Chondrocyte (in vitro differentiated cells): ENCODE results near the gene SPAST. TPM values are rescaled to one million over a fixed set of nuclear protein-coding genes. Genes with fewer than 3 reads are reported as not detected.
"Not testable (repeated sequence)": the region's sequence is repeated elsewhere in the genome, so short reads cannot be mapped to it uniquely, and the experiment has no call there.

Experiments used
- DNase-seq: peaks from one replicate; pipeline ENCODE4 v3.0.0; 2021; ENCODE audit warnings: mixed read lengths, low spot score
- H3K27ac Mint-ChIP-seq: one replicate; pipeline ENCODE4 v1.8.0; 2021; ENCODE audit warnings: mild to moderate bottlenecking, moderate library complexity, mixed read lengths; ENCODE audit not compliant: unreplicated experiment
- H3K27me3 Mint-ChIP-seq: 2 replicates; pipeline ENCODE4 v1.8.0; 2021; ENCODE audit warnings: low read depth, mixed read lengths
- H3K36me3 Mint-ChIP-seq: 2 replicates; pipeline ENCODE4 v1.8.0; 2021; ENCODE audit warnings: low read depth, mixed read lengths
- H3K4me1 Mint-ChIP-seq: 2 replicates; pipeline ENCODE4 v1.8.0; 2021; ENCODE audit warnings: low read depth, mild to moderate bottlenecking, mixed read lengths
- H3K4me3 Mint-ChIP-seq: one replicate; pipeline ENCODE4 v1.8.0; 2021; ENCODE audit warnings: mild to moderate bottlenecking, moderate library complexity, mixed read lengths; ENCODE audit not compliant: unreplicated experiment
- H3K9me3 Mint-ChIP-seq: 2 replicates; pipeline ENCODE4 v1.8.0; 2021; ENCODE audit warnings: low read depth, mixed read lengths
- total RNA-seq: library from RNA; stranded (reverse); gene quantifications from 3 replicates; pipeline ENCODE4 v1.2.1, GENCODE V29; 2021
- TF ChIP-seq, protein P1 (sequence below): fragments of 200-600 bp; sonication (generic); IDR thresholded peaks from 2 replicates; pipeline ENCODE4 v1.5.0; 2021; ENCODE audit warnings: antibody characterized with exemption, mild to moderate bottlenecking, moderate library complexity

Gene SPAST
- total RNA-seq, 1 donor from 2014 or later, result 20.5 TPM

DNA sequence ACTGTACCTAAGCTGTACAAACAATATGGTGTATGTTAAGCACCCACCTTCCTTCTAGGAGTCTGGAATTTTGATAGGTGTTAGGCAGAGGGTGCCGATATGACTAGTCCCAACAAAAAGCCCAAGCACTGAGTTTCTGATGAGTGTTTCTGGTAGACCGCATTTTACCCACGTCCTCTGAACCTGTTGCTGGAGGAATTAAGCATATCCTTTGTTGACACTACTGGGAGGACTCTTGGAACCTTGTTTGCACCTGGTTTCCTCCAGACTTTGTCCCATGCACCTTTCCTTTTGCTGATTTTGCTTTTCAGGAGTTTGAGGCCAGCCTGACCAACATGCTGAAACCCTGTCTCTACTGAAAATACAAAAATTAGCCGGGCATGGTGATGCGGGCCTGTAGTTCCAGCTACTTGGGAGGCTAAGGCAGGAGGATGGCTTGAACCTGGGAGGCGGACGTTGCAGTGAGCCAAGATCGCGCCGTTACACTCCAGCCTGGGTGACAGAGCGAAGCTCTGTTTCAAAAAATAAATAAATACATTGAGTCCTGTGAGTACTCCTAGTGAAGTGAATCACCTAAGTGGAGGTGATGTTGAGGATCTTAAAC, 11.4 kb upstream of the SPAST start:
- Mint-ChIP-seq H3K9me3 (no peaks in the 10 kb centered on the region), H3K4me1 (no peaks in the 10 kb centered on the region), H3K27ac (no peak overlapping the region), H3K27me3 (no peaks in the 10 kb centered on the region), H3K36me3 (no peaks in the 10 kb centered on the region), H3K4me3 (no peak overlapping the region)
- DNase-seq, result no peak
- TF ChIP-seq, protein P1, sequence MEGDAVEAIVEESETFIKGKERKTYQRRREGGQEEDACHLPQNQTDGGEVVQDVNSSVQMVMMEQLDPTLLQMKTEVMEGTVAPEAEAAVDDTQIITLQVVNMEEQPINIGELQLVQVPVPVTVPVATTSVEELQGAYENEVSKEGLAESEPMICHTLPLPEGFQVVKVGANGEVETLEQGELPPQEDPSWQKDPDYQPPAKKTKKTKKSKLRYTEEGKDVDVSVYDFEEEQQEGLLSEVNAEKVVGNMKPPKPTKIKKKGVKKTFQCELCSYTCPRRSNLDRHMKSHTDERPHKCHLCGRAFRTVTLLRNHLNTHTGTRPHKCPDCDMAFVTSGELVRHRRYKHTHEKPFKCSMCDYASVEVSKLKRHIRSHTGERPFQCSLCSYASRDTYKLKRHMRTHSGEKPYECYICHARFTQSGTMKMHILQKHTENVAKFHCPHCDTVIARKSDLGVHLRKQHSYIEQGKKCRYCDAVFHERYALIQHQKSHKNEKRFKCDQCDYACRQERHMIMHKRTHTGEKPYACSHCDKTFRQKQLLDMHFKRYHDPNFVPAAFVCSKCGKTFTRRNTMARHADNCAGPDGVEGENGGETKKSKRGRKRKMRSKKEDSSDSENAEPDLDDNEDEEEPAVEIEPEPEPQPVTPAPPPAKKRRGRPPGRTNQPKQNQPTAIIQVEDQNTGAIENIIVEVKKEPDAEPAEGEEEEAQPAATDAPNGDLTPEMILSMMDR, result no peak

DNA sequence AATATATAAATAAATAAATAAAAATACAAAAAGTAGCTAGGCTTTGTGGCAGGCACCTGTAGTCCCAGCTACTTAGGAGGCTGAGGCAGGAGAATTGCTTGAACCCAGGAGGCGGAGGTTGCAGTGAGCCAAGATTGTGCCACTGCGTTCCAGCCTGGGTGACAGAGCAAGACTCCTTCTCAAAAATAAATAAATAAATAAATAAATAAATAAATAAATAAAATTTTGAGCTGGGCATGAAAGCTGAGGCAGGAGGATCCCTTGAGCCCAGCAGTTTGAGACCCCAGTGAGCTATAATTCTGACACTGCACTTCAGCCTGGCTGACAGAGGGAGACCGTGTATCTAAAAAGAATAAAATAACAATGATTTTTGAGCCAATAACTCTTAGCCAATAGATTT, 8.8 kb upstream of the SPAST start:
- not testable (repeated sequence) for DNase-seq, H3K9me3 Mint-ChIP-seq, H3K27ac Mint-ChIP-seq, H3K4me1 Mint-ChIP-seq, H3K36me3 Mint-ChIP-seq, H3K4me3 Mint-ChIP-seq, H3K27me3 Mint-ChIP-seq

DNA sequence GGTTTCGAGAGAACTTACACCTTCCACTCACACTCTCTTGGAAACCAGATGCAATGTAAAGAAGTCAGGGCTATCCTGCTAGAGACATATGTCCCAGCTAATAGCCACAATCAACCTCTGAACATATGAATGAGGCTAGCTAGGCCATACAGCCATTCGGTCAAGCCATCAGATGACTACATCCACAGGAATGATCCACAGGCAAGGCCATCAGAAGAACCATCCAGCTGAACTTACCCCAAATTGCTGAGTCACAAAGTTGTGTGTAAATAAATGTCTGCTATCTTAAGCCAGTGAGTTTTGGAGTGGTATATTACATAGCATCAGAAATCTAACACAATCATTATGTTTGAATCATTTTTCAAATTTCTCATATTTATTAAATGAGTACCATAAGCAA, 5.2 kb upstream of the SPAST start:
- H3K4me1 Mint-ChIP-seq, result peaks cover 10% of the 10 kb centered on the region
- TF ChIP-seq, protein P1, result no peak
- no peaks in the 10 kb centered on the region for H3K9me3 Mint-ChIP-seq
- no peak for DNase-seq
- no peaks in the 10 kb centered on the region for H3K27me3 Mint-ChIP-seq
- H3K36me3 Mint-ChIP-seq, result no peaks in the 10 kb centered on the region
- no peak overlapping the region for H3K27ac Mint-ChIP-seq
- no peak overlapping the region for H3K4me3 Mint-ChIP-seq

DNA sequence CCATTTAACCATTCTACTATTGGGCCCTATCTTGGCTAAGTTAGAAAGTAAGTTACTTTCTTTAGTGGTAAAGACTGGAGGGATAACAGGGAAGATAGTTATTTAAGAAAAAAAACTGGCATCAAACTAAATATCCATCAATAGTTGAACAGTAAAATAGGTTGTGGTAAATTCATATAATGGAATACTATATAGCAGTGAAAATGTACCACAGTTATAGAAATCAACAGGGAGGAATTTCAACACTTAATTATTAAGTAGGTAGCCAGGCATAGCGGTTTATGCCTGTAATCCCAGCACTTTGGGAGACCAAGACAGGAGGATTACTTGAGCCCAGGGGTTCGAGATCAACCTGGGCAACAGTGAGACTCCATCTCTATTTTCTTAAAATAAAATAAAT, 3.1 kb upstream of the SPAST start:
- DNase-seq, result no peak
- Mint-ChIP-seq H3K4me1 (peaks cover 20% of the 10 kb centered on the region), H3K27ac (no peak overlapping the region), H3K27me3 (no peaks in the 10 kb centered on the region), H3K4me3 (no peak overlapping the region), H3K36me3 (no peaks in the 10 kb centered on the region), H3K9me3 (no peaks in the 10 kb centered on the region)
- TF ChIP-seq, protein P1, result no peak

DNA sequence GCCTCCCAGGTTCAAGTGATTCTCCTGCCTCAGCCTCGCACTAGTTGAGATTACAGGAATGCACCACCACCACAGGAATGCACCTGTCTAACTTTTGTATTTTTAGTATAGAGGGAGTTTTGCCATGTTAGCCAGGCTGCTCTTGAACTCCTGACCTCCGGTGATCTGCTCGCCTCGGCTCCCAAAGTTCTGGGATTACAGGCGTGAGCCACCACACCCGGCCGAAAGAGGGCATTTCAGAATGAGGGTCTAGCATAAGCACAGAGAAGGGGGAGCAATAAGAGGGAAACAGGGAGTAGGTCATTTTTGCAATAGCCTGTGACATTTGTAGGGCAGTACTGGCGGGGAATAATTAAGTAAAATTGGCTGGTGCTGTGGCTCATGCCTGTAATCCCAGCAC, 1.9 kb upstream of the SPAST start:
- no peak overlapping the region for H3K4me3 Mint-ChIP-seq
- no peak for DNase-seq

More for the DNA sequence above, 1.9 kb upstream of the SPAST start:
- TF ChIP-seq, protein P1, result no peak
- Mint-ChIP-seq H3K4me1 (peaks cover 28% of the 10 kb centered on the region), H3K27me3 (no peaks in the 10 kb centered on the region), H3K36me3 (peaks cover 1% of the 10 kb centered on the region), H3K9me3 (no peaks in the 10 kb centered on the region), H3K27ac (no peak overlapping the region)
